HepG2 (cell line): ENCODE results near the gene NLE1.

Source experiments
- CREB1 ChIP-seq, 2 experiments: fragments of 450-650 bp in 1 of 2; IDR thresholded peaks; 2 replicates each; pipeline ENCODE4 v1.6.1; 2016 to 2017; ENCODE audit warnings: control low read depth in 1 of 2, mild to moderate bottlenecking in 1 of 2, missing compliant biosample characterization in 1 of 2, missing genetic modification characterization in 1 of 2
- E2F1 ChIP-seq: sonication (generic); formaldehyde crosslinking; IDR thresholded peaks from 2 replicates; pipeline ENCODE4 v1.5.0; 2020; ENCODE audit warnings: missing genetic modification reagents
- E2F5 ChIP-seq: sonication (generic); formaldehyde crosslinking; conservative IDR thresholded peaks from 2 replicates; pipeline ENCODE4 v1.4.0; 2020; ENCODE audit warnings: missing genetic modification reagents
- EZH2 ChIP-seq: conservative IDR thresholded peaks from 2 replicates; pipeline ENCODE4 v1.6.1; 2012; ENCODE audit warnings: mild to moderate bottlenecking, low read depth, low read length, moderate library complexity
- FOXA1 ChIP-seq, 2 experiments: fragments of 450-650 bp in 1 of 2; sonication (generic) in 1 of 2; formaldehyde crosslinking in 1 of 2; IDR thresholded peaks; 2 replicates each; pipeline versions ENCODE4 v1.4.0 to v1.6.1; 2016 to 2020; ENCODE audit warnings: missing genetic modification reagents in 1 of 2
- MAFF ChIP-seq: IDR thresholded peaks from 2 replicates; pipeline ENCODE4 v1.6.1; 2011; ENCODE audit warnings: low read depth, low read length, improper control_type of control experiment
- PAX8 ChIP-seq: sonication (generic); formaldehyde crosslinking; IDR thresholded peaks from 2 replicates; pipeline ENCODE4 v1.8.0; 2022; ENCODE audit warnings: mild to moderate bottlenecking, missing genetic modification reagents, borderline replicate concordance
- POLR2A ChIP-seq, 2 experiments: IDR thresholded peaks; 2 replicates each; pipeline ENCODE4 v1.6.1; 2011; ENCODE audit warnings: low read depth in 2 of 2, low read length in 2 of 2, mild to moderate bottlenecking in 1 of 2, moderate library complexity in 1 of 2; ENCODE audit not compliant: insufficient read depth in 1 of 2
- RAD21 ChIP-seq: fragments of 450-650 bp; formaldehyde crosslinking; IDR thresholded peaks from 2 replicates; pipeline ENCODE4 v1.5.0; 2020; ENCODE audit warnings: mild to moderate bottlenecking
- RBM39 ChIP-seq: fragments of 200-400 bp; formaldehyde crosslinking; IDR thresholded peaks from one replicate; pipeline ENCODE4 v1.6.1; 2018; ENCODE audit warnings: antibody characterized with exemption, mild to moderate bottlenecking, low read depth, low read length; ENCODE audit not compliant: poor library complexity, severe bottlenecking
- SRSF9 ChIP-seq: fragments of 200-400 bp; formaldehyde crosslinking; IDR thresholded peaks from 2 replicates; pipeline ENCODE4 v1.6.1; 2018; ENCODE audit warnings: borderline replicate concordance, mild to moderate bottlenecking, low read depth, low read length; ENCODE audit not compliant: insufficient read depth, poor library complexity, severe bottlenecking
- ZNF232 ChIP-seq: sonication (generic); formaldehyde crosslinking; IDR thresholded peaks from 2 replicates; pipeline ENCODE4 v1.4.0; 2020; ENCODE audit warnings: missing genetic modification reagents, borderline replicate concordance

GRCh38 chr17:35138218-35138617, 3.9 kb downstream of the NLE1 start:
- TF ChIP-seq POLR2A (IDR thresholded peaks at IDR 0.05; ENCODE audit: insufficient read depth in 1 of 2, low read depth in 2 of 2, low read length in 2 of 2) (no peak), ZNF232 (CRISPR knock-in tag) (no peak), CREB1 (IDR thresholded peaks at IDR 0.05) (no peak), CREB1 (CRISPR knock-in tag; IDR thresholded peaks at IDR 0.05) (no peak), SRSF9 (no peak), RBM39 (no peak), E2F5 (CRISPR knock-in tag) (no peak), PAX8 (no peak), FOXA1 (IDR thresholded peaks at IDR 0.05) (no peak), FOXA1 (CRISPR knock-in tag; IDR thresholded peaks at IDR 0.05) (no peak), E2F1 (CRISPR knock-in tag) (no peak), EZH2 (no peak), MAFF (no peak), RAD21 (CRISPR knock-in tag) (no peak)
